GM23338 (cell line): ENCODE data around the gene UNC5C. TPM values are rescaled to one million over a fixed set of nuclear protein-coding genes. Genes with fewer than 3 reads are reported as not detected.

ENCODE experiments used
- ATAC-seq: fragments of 200-7000 bp; cut with Tn5 transposase; 3 replicates; pipeline ENCODE4 v1.9.1; 2020
- DNase-seq: peaks from one replicate; pipeline ENCODE4 v3.0.0-alpha.2; 2015; ENCODE audit warnings: low spot score
- H2AFZ ChIP-seq: fragments of 200-600 bp; sonication (generic); 2 replicates; pipeline ENCODE4 v1.8.0; 2016; ENCODE audit warnings: antibody characterized with exemption, mild to moderate bottlenecking, moderate library complexity
- H3F3A ChIP-seq: fragments of 200-600 bp; sonication (generic); replicated peaks from 2 replicates; pipeline ENCODE4 v1.8.0; 2017; ENCODE audit warnings: antibody characterized with exemption, mixed run types, low read depth
- H3K27ac ChIP-seq: fragments of 200-600 bp; sonication (generic); 2 replicates; pipeline ENCODE4 v1.6.1; 2016; ENCODE audit warnings: low read depth
- H3K27me3 ChIP-seq: fragments of 200-600 bp; sonication (generic); 2 replicates; pipeline ENCODE4 v1.8.0; 2016; ENCODE audit warnings: mild to moderate bottlenecking, mixed run types, moderate library complexity; ENCODE audit not compliant: insufficient read depth
- H3K36me3 ChIP-seq: fragments of 200-600 bp; sonication (generic); 2 replicates; pipeline ENCODE4 v1.8.0; 2016; ENCODE audit warnings: mild to moderate bottlenecking; ENCODE audit not compliant: insufficient read depth
- H3K4me1 ChIP-seq: fragments of 200-600 bp; sonication (generic); 2 replicates; pipeline ENCODE4 v1.8.0; 2016; ENCODE audit warnings: mild to moderate bottlenecking, moderate library complexity; ENCODE audit not compliant: insufficient read depth
- H3K4me2 ChIP-seq: fragments of 200-600 bp; sonication (generic); 2 replicates; pipeline ENCODE4 v1.7.1; 2017; ENCODE audit warnings: mixed run types
- H3K4me3 ChIP-seq: fragments of 200-600 bp; sonication (generic); 2 replicates; pipeline ENCODE4 v1.6.1; 2016; ENCODE audit warnings: mixed run types
- H3K79me2 ChIP-seq: fragments of 200-600 bp; sonication (generic); replicated peaks from 2 replicates; pipeline ENCODE4 v1.8.0; 2017; ENCODE audit warnings: mild to moderate bottlenecking; ENCODE audit not compliant: insufficient read depth
- H3K9me2 ChIP-seq: fragments of 200-600 bp; sonication (generic); 2 replicates; pipeline ENCODE4 v1.8.0; 2017; ENCODE audit not compliant: insufficient read depth
- H4K20me1 ChIP-seq: fragments of 200-600 bp; sonication (generic); replicated peaks from 2 replicates; pipeline ENCODE4 v1.8.0; 2017; ENCODE audit warnings: mild to moderate bottlenecking; ENCODE audit not compliant: insufficient read depth
- H3K27ac Mint-ChIP-seq: 2 replicates; pipeline ENCODE4 v1.8.0; 2020; ENCODE audit warnings: inconsistent platforms, mild to moderate bottlenecking, moderate library complexity, mixed read lengths
- H3K27me3 Mint-ChIP-seq: 3 replicates; pipeline ENCODE4 v1.8.0; 2022; ENCODE audit warnings: low read depth, mild to moderate bottlenecking, moderate library complexity, mixed read lengths, inconsistent platforms; ENCODE audit not compliant: insufficient read depth, poor library complexity
- H3K36me3 Mint-ChIP-seq: 3 replicates; pipeline ENCODE4 v1.8.0; 2021; ENCODE audit warnings: low read depth, mild to moderate bottlenecking, inconsistent platforms, moderate library complexity, mixed read lengths
- H3K4me1 Mint-ChIP-seq: 3 replicates; pipeline ENCODE4 v1.8.0; 2020; ENCODE audit warnings: mild to moderate bottlenecking, inconsistent platforms, mixed read lengths
- H3K4me3 Mint-ChIP-seq: 3 replicates; pipeline ENCODE4 v1.8.0; 2021; ENCODE audit warnings: moderate library complexity, mild to moderate bottlenecking, inconsistent platforms, mixed read lengths
- H3K9me3 Mint-ChIP-seq: 3 replicates; pipeline ENCODE4 v1.8.0; 2020; ENCODE audit warnings: moderate library complexity, mild to moderate bottlenecking, inconsistent platforms, mixed read lengths
- CREB1 ChIP-seq: fragments of 250-450 bp; sonication (Bioruptor Pico); IDR thresholded peaks from 2 replicates; pipeline ENCODE4 v1.5.0; 2020; ENCODE audit warnings: low read depth, mild to moderate bottlenecking, moderate library complexity
- CTCF ChIP-seq, 2 experiments: fragments of 200-600 bp in 1 of 2; sonication (generic) in 1 of 2; conservative IDR thresholded peaks; 2 replicates each; pipeline versions ENCODE4 v1.5.1 to v1.6.1; 2016 to 2017; ENCODE audit warnings: antibody characterized with exemption in 2 of 2, low read depth in 2 of 2, mild to moderate bottlenecking in 2 of 2, moderate library complexity in 1 of 2
- EZH2 ChIP-seq: fragments of 200-600 bp; sonication (generic); IDR thresholded peaks from one replicate; pipeline ENCODE4 v1.8.0; 2017; ENCODE audit warnings: antibody characterized with exemption, mild to moderate bottlenecking, low read depth; ENCODE audit not compliant: unreplicated experiment
- EZH2phosphoT487 ChIP-seq: fragments of 200-600 bp; sonication (generic); IDR thresholded peaks from one replicate; pipeline ENCODE4 v1.8.1; 2018; ENCODE audit warnings: antibody characterized with exemption; ENCODE audit not compliant: unreplicated experiment
- JUNB ChIP-seq: IDR thresholded peaks from one replicate; pipeline ENCODE4 v1.6.1; 2016; ENCODE audit warnings: antibody characterized with exemption; ENCODE audit not compliant: unreplicated experiment
- NANOG ChIP-seq: IDR thresholded peaks from 2 replicates; pipeline ENCODE4 v1.6.1; 2016; ENCODE audit warnings: antibody characterized with exemption, borderline replicate concordance
- POLR2AphosphoS5 ChIP-seq: IDR thresholded peaks from 2 replicates; pipeline ENCODE4 v1.6.1; 2016; ENCODE audit warnings: antibody characterized with exemption, low read depth
- REST ChIP-seq: IDR thresholded peaks from one replicate; pipeline ENCODE4 v1.6.1; 2018; ENCODE audit warnings: antibody characterized with exemption; ENCODE audit not compliant: unreplicated experiment
- STAT1 ChIP-seq: IDR thresholded peaks from one replicate; pipeline ENCODE4 v1.6.1; 2016; ENCODE audit warnings: antibody characterized with exemption; ENCODE audit not compliant: unreplicated experiment
- ZNF114 ChIP-seq: fragments of 250-450 bp; sonication (Bioruptor Pico); IDR thresholded peaks from 2 replicates; pipeline ENCODE4 v1.5.0; 2020; ENCODE audit warnings: mild to moderate bottlenecking, moderate library complexity
- ZNF331 ChIP-seq: fragments of 250-450 bp; sonication (Bioruptor Pico); IDR thresholded peaks from 2 replicates; pipeline ENCODE4 v1.5.0; 2020; ENCODE audit warnings: low read depth, mild to moderate bottlenecking, moderate library complexity
- polyA plus RNA-seq: library from polyadenylated mRNA; unstranded; fragments of >200 nt; fragmentation: Nextera tagmentation; extraction: Ambion mirVana; gene quantifications from 2 replicates; pipeline ENCODE4 v1.2.1, GENCODE V29; 2016
- total RNA-seq: library from RNA; depleted of rRNA; stranded (reverse); fragments of >200 nt; shearing (Covaris generic); gene quantifications from 2 replicates; pipeline ENCODE4 v1.2.3, GENCODE V29; 2014
- TF ChIP-seq, protein P1 (sequence below): fragments of 250-450 bp; sonication (Bioruptor Pico); IDR thresholded peaks from 2 replicates; pipeline ENCODE4 v1.5.0; 2020; ENCODE audit warnings: mild to moderate bottlenecking, moderate library complexity
- TF ChIP-seq, protein P2 (sequence below): IDR thresholded peaks from 2 replicates; pipeline ENCODE4 v1.6.1; 2016; ENCODE audit warnings: antibody characterized with exemption

UNC5C gene
- total and polyA plus RNA-seq, 2 experiments from 2014 or later: 0.08 to 0.21 TPM

GRCh38 chr4:95213366-95213765 is 335.4 kb downstream of the UNC5C start:
- Histone ChIP-seq H3K4me1 (peaks cover 9% of the 10 kb centered on the region), H3K9me2 (peaks cover 3% of the 10 kb centered on the region; the same call in 1 of the 2 replicates), H4K20me1 (no peaks in the 10 kb centered on the region), H3K79me2 (no peaks in the 10 kb centered on the region), H3K27ac (no peak overlapping the region), H3F3A (no peaks in the 10 kb centered on the region), H3K4me2 (no peak overlapping the region), H3K36me3 (no peaks in the 10 kb centered on the region), H3K4me3 (no peak overlapping the region), H3K27me3 (no peaks in the 10 kb centered on the region), H2AFZ (peak overlapping the region; percentile 21; the same call in 1 of the 2 replicates)
- no peak overlapping the region for H3K4me3 Mint-ChIP-seq
- no peaks in the 10 kb centered on the region for H3K27me3 Mint-ChIP-seq
- TF ChIP-seq CTCF (conservative IDR thresholded peaks at IDR 0.05; ENCODE audit: low read depth in 2 of 2) (no peak), STAT1 (no peak), REST (no peak), EZH2phosphoT487 (no peak), CREB1 (CRISPR knock-in tag) (no peak), EZH2 (no peak), POLR2AphosphoS5 (no peak), ZNF114 (CRISPR knock-in tag) (no peak), ZNF331 (CRISPR knock-in tag) (no peak), JUNB (no peak), NANOG (no peak)
- TF ChIP-seq, protein P1, sequence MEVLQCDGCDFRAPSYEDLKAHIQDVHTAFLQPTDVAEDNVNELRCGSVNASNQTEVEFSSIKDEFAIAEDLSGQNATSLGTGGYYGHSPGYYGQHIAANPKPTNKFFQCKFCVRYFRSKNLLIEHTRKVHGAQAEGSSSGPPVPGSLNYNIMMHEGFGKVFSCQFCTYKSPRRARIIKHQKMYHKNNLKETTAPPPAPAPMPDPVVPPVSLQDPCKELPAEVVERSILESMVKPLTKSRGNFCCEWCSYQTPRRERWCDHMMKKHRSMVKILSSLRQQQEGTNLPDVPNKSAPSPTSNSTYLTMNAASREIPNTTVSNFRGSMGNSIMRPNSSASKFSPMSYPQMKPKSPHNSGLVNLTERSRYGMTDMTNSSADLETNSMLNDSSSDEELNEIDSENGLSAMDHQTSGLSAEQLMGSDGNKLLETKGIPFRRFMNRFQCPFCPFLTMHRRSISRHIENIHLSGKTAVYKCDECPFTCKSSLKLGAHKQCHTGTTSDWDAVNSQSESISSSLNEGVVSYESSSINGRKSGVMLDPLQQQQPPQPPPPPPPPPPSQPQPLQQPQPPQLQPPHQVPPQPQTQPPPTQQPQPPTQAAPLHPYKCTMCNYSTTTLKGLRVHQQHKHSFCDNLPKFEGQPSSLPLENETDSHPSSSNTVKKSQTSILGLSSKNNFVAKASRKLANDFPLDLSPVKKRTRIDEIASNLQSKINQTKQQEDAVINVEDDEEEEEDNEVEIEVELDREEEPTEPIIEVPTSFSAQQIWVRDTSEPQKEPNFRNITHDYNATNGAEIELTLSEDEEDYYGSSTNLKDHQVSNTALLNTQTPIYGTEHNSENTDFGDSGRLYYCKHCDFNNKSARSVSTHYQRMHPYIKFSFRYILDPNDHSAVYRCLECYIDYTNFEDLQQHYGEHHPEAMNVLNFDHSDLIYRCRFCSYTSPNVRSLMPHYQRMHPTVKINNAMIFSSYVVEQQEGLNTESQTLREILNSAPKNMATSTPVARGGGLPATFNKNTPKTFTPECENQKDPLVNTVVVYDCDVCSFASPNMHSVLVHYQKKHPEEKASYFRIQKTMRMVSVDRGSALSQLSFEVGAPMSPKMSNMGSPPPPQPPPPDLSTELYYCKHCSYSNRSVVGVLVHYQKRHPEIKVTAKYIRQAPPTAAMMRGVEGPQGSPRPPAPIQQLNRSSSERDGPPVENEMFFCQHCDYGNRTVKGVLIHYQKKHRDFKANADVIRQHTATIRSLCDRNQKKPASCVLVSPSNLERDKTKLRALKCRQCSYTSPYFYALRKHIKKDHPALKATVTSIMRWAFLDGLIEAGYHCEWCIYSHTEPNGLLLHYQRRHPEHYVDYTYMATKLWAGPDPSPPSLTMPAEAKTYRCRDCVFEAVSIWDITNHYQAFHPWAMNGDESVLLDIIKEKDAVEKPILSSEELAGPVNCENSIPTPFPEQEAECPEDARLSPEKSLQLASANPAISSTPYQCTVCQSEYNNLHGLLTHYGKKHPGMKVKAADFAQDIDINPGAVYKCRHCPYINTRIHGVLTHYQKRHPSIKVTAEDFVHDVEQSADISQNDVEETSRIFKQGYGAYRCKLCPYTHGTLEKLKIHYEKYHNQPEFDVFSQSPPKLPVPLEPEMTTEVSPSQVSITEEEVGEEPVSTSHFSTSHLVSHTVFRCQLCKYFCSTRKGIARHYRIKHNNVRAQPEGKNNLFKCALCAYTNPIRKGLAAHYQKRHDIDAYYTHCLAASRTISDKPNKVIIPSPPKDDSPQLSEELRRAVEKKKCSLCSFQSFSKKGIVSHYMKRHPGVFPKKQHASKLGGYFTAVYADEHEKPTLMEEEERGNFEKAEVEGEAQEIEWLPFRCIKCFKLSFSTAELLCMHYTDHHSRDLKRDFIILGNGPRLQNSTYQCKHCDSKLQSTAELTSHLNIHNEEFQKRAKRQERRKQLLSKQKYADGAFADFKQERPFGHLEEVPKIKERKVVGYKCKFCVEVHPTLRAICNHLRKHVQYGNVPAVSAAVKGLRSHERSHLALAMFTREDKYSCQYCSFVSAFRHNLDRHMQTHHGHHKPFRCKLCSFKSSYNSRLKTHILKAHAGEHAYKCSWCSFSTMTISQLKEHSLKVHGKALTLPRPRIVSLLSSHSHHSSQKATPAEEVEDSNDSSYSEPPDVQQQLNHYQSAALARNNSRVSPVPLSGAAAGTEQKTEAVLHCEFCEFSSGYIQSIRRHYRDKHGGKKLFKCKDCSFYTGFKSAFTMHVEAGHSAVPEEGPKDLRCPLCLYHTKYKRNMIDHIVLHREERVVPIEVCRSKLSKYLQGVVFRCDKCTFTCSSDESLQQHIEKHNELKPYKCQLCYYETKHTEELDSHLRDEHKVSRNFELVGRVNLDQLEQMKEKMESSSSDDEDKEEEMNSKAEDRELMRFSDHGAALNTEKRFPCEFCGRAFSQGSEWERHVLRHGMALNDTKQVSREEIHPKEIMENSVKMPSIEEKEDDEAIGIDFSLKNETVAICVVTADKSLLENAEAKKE (CRISPR knock-in tag): no peak
- TF ChIP-seq, protein P2, sequence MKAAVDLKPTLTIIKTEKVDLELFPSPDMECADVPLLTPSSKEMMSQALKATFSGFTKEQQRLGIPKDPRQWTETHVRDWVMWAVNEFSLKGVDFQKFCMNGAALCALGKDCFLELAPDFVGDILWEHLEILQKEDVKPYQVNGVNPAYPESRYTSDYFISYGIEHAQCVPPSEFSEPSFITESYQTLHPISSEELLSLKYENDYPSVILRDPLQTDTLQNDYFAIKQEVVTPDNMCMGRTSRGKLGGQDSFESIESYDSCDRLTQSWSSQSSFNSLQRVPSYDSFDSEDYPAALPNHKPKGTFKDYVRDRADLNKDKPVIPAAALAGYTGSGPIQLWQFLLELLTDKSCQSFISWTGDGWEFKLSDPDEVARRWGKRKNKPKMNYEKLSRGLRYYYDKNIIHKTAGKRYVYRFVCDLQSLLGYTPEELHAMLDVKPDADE: no peak
- H3K9me3 Mint-ChIP-seq: no peaks in the 10 kb centered on the region; the same call in 2 of the 3 replicates
- DNase-seq (no peak), ATAC-seq (peak; percentile 32; the same call in 2 of the 3 replicates)
- no peaks in the 10 kb centered on the region for H3K36me3 Mint-ChIP-seq
- no peak overlapping the region for H3K27ac Mint-ChIP-seq
- peaks cover 29% of the 10 kb centered on the region for H3K4me1 Mint-ChIP-seq
